Activated CD4-positive, alpha-beta T cell treated with anti-CD3 and anti-CD28 coated beads, Interleukin-2, amount 50 U/mL, for 1 hour (primary cell): ENCODE measurements around the gene HECW1.

ENCODE experiments used
- DNase-seq: peaks from one replicate; pipeline ENCODE4 v3.0.0-alpha.2; 2020

HECW1 gene

GRCh38 chr7:43441231-43442130 lies 329.0 kb downstream of the HECW1 start:
- no peak for DNase-seq

- no peak for DNase-seq
Measured at GRCh38 chr7:43443381-43443780, 330.9 kb downstream of the HECW1 start.

DNA sequence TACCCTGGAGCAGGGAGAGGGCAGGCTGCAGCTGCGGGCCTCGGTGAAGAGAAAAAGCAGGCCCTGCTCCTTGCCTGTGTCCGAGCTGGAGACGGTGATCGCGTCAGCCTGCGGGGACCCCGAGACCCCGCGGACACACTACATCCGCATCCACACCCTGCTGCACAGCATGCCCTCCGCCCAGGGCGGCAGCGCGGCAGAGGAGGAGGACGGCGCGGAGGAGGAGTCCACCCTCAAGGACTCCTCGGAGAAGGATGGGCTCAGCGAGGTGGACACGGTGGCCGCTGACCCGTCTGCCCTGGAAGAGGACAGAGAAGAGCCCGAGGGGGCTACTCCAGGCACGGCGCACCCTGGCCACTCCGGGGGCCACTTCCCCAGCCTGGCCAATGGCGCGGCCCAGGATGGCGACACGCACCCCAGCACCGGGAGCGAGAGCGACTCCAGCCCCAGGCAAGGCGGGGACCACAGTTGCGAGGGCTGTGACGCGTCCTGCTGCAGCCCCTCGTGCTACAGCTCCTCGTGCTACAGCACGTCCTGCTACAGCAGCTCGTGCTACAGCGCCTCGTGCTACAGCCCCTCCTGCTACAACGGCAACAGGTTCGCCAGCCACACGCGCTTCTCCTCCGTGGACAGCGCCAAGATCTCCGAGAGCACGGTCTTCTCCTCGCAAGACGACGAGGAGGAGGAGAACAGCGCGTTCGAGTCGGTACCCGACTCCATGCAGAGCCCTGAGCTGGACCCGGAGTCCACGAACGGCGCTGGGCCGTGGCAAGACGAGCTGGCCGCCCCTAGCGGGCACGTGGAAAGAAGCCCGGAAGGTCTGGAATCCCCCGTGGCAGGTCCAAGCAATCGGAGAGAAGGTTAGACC lies 332.5 kb downstream of the HECW1 start:
- DNase-seq: no peak

DNA sequence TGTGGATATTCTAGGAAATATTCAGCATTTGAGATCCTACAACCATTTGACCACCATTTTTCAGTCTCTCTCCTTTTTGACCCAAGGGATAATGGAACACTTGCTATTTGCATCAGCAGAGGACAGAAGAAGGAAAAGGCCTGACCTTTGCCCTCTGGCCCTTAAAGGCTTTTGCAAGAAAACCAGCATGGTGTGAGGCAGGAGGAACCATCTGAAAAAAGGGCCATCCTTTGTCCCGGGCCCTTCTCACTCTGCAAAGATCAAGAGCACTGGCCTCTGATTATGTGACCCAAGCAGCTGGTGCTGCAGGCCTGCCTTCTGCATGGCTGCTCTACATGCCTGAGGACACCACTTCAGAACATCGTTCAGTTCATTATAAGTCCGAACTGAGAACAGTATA lies 337.1 kb downstream of the HECW1 start:
- DNase-seq: no peak

DNA sequence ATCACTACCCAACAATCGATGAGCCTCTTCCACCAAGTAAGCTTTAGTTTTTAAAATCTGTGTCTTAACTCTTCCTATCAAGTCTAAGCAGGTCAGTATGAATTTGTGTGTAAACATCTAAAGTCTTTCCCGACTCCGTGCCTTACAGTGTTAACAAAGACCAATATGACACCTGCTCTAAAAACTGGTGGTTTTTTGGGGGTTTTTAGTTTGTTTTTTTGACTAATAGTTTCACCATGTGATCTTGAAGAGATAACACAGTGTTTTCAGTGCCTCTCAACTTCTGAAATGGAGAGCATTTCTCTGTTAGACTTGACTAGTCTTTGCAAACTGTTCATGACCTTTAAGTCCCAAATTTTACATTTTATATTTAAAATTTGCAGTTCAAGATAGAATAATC lies 338.4 kb downstream of the HECW1 start:
- no peak for DNase-seq

DNA sequence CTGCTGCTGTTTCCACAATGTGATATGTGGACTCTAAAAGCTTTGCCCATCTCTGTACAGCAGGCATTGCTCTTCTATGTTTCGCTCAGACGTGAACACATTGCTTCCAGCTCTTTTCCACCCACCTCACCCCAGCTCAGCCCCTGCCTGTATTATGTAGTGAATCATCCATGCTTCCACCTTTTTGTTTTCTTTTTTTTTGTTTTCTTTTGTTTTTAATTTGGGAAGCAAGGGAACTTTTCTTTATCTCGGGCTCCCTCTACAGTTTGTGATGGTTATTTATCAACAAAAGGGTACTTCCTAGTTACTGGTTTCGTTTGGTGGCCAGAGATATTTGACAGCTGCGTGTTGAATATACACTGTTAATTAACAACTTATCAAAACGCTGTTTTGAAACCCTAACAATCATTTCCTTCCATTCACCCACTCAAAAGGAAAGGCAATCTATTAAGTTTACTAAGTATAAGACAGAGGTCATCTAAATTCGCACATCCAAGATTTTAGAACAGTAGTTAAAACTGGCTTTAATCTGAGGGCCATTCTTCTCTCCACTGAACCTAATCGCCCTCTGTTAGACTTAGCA lies 342.6 kb downstream of the HECW1 start:
- DNase-seq: no peak

DNA sequence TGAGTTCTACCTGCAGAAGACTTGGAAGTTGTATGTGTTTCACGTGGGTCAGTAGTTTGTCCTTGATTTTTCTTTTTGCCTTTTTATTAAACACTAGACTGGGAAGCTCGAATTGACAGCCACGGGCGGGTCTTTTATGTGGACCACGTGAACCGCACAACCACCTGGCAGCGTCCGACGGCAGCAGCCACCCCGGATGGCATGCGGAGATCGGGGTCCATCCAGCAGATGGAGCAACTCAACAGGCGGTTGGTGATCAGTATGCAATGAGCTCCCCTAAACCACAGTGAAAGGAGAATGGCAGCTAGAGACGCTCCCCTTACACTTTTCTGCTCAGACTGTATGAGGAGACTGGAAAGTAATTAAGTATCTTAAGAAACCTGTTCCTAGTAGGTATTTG lies 343.8 kb downstream of the HECW1 start:
- DNase-seq: no peak

- no peak for DNase-seq
Measured at GRCh38 chr7:43458330-43459018, 346.0 kb downstream of the HECW1 start.

- no peak for DNase-seq
Measured at GRCh38 chr7:43459019-43459337, 346.5 kb downstream of the HECW1 start.

DNA sequence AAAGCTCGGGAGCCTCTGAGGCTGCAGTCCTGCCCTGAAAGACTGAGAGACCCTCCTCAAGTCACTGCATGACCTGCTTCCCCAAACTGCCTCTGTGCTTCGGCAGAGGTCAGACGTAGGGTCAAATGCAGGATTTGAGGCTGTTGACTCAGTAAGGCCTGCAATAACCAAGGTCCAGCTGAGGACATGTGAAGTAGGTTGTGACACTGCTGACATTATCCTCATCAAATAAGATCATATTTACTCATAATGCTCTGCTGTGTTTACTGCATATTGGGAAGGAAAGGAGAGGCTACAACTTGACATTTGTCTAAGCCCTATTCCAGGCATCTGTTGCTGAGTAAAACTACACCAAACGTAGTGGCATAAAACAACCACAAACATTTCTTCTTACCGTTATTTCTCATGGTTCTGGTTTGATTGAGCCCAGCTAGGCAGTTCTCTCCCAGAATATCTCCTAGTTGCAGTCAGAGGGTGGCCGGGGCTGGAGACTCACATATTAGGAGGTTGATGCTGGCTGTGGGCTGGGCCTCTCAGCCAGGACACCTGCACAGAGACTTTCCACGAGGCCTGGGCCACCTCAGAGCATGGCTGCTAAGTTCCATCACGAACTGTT lies 348.4 kb downstream of the HECW1 start:
- DNase-seq: no peak

DNA sequence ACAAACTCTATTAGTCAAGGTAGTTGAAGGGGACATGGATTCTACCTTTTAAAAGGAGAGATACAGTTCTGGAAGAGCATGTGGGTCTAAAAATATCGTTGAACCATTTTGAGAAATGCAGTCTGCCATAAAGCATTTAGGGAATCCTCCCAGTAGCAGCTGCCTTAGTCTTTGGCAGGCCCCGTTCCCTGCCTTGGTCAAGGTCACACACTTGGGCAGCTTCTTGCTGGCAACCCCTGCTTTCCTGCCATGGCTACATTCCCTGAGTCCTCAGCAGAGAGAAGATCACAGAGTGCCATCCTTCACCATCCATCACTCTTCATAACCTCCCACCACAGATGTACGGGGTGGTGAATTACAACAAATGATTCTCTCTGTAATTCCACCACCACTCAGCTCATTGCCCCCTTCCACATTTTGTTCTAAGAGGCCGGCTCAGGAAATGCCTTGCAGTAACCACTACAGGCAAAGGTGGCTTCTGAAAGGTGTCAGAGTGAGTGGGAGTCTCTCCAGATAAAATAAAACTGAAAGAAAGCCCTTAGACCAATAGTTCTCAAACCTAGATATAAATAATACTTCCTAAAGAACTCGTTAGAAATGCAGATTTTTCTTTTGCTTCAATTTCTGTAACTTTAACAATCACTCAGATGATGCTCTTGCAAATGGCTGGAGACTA lies 349.0 kb downstream of the HECW1 start:
- no peak for DNase-seq

DNA sequence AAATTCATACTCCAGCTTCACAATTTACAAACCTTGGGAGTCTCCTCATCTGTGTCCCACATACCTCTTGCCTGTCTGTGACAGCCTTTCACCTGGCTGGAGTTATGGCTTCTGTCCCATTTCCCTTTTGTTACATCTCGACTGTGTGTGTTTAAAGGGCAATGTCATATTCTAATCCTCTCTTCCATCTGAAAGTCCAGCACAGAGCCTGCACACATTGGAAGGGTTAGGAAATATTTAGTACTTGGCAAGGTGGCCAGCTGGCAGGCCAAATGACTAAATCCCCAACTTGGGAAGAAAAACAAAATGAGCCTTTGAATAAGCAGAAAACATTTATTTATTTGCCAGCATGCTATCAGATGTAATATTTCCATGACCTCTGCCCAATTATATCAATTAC lies 350.4 kb downstream of the HECW1 start:
- DNase-seq: no peak

- no peak for DNase-seq
Measured at GRCh38 chr7:43463401-43463980, 351.0 kb downstream of the HECW1 start.

DNA sequence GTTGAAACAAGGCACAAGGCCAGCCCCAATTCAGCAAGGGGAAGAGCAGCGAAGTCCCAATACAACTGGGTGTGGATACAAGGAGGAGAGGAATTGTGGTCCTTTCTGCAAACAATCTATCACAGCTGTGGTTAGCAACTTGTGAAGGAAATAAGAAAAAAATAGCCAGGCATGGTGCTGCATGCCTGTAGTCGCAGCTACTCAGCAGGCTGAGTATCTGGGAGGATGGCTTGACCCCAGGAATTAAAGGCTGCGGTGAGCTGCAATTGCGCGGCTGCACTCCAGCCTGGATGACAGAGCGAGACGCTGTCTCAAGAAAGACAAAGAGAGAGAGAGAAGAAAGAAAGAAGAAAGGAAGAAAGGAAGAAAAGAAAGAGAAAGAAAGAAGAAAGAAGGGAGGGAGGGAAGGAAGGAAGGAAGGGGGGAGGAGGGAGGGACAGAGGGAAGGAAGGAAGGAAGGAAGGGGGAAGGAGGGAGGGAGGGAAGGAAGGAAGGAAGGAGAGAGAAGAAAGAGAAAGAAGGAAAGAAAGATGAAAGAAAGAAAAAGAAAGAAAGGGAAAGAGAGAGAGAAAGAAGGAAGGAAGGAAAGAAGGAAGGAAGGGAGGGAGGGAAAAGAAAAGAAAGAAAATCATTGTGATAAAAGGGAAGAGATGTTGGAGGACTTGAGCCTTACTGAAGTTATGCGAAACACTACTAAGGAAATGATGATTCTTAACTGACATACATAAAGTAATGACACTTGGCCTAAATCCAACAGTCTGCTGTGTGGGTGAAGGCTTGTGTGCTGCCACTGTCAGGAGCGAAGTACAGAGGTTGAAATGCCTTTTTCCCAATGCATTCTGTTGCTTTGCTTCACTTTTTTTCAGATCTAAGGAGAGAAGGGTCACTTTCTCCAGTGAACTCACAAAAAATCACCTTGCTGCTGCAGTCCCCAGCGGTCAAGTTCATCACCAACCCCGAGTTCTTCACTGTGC lies 353.4 kb downstream of the HECW1 start:
- no peak for DNase-seq

- DNase-seq: no peak
Measured at GRCh38 chr7:43467406-43467805, 355.0 kb downstream of the HECW1 start.

DNA sequence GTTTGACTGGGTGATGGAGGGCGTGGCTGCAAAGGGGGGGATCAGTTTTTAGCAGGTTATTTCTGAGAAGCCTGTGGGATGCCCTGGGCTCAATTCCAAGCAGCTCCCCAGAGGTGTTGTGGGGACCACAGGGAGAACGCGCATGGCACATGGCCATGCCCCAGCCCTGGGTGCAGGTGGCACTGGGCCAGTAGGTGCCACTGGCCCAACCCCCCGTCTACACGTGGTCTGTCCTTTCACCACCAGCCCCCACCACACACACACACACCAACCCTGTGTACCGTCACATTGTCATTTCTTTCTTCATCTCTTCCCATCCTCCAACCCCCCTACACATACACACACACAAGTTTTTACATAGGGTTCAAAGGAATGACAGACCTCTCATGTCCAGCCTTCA lies 355.4 kb downstream of the HECW1 start:
- DNase-seq: no peak

DNA sequence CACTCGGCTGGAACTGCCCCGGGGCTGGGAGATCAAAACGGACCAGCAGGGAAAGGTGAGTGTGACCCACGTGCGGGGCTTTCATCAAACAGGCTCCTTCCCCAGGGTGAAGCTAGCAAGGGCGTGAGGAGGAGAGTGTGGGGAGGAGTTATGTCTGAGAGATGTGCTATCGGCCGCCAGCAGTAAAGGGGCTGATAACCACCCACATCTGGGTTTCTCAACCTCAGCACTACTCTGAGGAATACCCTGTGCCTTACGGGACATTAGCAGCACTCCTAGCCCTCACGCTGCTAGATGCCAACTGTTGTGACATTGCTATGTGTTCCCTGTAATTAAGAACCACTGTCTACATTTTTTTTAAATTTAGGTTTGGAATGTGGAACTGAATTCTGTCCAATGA lies 356.6 kb downstream of the HECW1 start:
- no peak for DNase-seq

DNA sequence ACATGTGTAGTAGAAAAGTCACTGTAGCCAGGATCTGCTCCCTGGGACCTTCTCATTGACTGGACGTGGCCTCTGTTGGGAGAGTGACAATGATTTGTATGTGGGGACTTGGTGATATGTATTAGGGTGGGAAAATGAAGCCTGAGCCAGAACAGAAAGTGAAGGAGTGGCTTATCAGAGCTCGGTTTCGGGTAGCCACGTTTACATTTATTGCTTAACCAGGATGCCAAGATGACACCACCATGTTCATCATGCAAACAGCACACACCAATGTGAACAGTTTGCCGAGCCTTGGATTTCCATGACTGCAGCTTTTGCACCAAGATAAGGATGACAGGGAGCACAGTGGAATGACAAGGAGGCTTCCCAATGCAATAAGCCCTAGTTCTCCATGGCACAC lies 357.7 kb downstream of the HECW1 start:
- DNase-seq: no peak

DNA sequence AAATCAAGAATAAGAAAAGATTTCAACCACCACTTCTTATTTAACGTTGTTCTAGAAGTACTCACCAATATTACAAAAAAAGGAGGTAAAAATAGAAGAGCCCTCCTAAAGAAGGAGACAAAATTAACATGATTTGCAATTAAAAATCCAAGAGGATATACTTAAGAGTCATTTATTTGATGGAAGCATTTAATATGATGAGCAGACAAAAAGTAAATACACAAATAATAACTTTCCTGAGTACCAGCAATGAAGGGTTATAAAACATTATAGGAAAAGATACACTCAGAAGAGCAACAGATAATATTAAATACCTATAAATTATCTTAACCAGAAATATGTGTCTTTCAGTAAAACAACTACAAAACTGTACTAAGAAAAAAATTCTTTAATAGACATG lies 363.5 kb downstream of the HECW1 start:
- DNase-seq: no peak

DNA sequence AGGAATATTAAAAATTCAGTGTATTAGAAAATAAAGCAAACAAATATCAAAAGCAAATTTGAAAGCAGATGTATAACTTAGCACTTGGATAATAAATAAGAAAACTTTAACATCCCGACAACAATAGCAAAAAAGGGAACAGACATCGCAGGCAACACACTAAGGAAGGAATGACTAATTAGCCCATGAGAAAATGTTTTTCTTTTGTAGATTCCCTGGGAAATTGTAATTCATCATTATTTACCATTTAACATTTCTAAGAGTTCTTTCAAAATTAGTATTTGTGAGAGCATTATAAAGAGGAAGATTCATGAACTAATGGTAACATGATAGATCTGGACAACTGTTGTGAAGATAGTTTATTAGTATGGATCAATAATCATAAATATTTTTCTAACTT lies 364.4 kb downstream of the HECW1 start:
- no peak for DNase-seq

DNA sequence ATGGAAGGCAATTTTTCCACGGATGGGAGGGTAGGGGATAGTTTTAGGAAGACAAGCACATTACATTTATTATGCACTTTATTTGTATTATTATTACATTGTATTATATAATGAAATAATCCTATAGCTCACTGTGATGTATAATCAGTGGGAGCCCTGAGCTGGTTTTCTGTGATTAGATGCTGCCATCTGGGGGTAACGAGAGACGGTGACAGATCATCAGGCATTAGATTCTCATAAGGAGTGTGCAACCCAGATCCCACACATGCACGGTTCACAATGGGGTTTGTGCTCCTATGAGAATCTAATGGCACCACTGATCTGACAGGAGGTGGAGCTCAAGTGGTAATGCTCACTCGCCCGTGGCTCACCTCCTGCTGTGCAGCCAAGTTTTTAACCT lies 366.6 kb downstream of the HECW1 start:
- DNase-seq: no peak
